Activated CD4-positive, alpha-beta T cell treated with anti-CD3 and anti-CD28 coated beads, Interleukin-2, amount 10 ng/mL, durations not matched to agents 24 days and 14 days (primary cell): Measurements from ENCODE around the gene LCE3D. TPM values are rescaled to one million over a fixed set of nuclear protein-coding genes. Genes with fewer than 3 reads are reported as not detected.
"Not testable (repeated sequence)": the region's sequence is repeated elsewhere in the genome, so short reads cannot be mapped to it uniquely, and the experiment has no call there.

ENCODE experiments used
- DNase-seq: peaks from one replicate; pipeline ENCODE4 v3.0.0; 2022
- H3K27ac Mint-ChIP-seq: one replicate; pipeline ENCODE4 v1.8.0; 2022; ENCODE audit warnings: mild to moderate bottlenecking, mixed read lengths
- H3K27me3 Mint-ChIP-seq: one replicate; pipeline ENCODE4 v1.8.0; 2022; ENCODE audit warnings: mixed read lengths
- H3K36me3 Mint-ChIP-seq: one replicate; pipeline ENCODE4 v1.8.0; 2022; ENCODE audit warnings: low read depth, mild to moderate bottlenecking, mixed read lengths
- H3K4me1 Mint-ChIP-seq: one replicate; pipeline ENCODE4 v1.8.0; 2021; ENCODE audit warnings: mixed read lengths
- H3K4me3 Mint-ChIP-seq: one replicate; pipeline ENCODE4 v1.8.0; 2022; ENCODE audit warnings: mild to moderate bottlenecking, moderate library complexity, mixed read lengths
- H3K9me3 Mint-ChIP-seq: one replicate; pipeline ENCODE4 v1.8.0; 2021; ENCODE audit warnings: mixed read lengths
- intact Hi-C: fragments of 100-400 bp; cut with micrococcal nuclease; formaldehyde crosslinking; loops from one replicate; pipeline ENCODE4 v1.15.1; 2023
- total RNA-seq: library from RNA; stranded (reverse); gene quantifications from 2 replicates; pipeline ENCODE4 v1.2.3, GENCODE V29; 2022

Gene LCE3D
- total RNA-seq = not detected in 2 replicates

- H3K9me3 Mint-ChIP-seq = no peaks in the 10 kb centered on the region
- intact Hi-C loops = no loop called here
- no peak within 1 kb of the TSS for H3K4me3 Mint-ChIP-seq
- DNase-seq = no peak
- no peaks in the 10 kb centered on the region for H3K36me3 Mint-ChIP-seq
- no peak within 1 kb of the TSS for H3K27ac Mint-ChIP-seq
- H3K27me3 Mint-ChIP-seq = no peaks in the 10 kb centered on the region
- peaks cover 2% of the 10 kb centered on the region for H3K4me1 Mint-ChIP-seq
Observed at GRCh38 chr1:152580433-152580832, at the start of gene LCE3D. Gene LCE3D, minus strand, starts transcription at chr1:152580516. Its CDS starts 580 bp downstream, at chr1:152579936.

GRCh38 chr1:152626744-152627143 is 46.4 kb upstream of the LCE3D start:
- H3K9me3 Mint-ChIP-seq = no peaks in the 10 kb centered on the region
- no peak overlapping the region for H3K4me3 Mint-ChIP-seq
- H3K27ac Mint-ChIP-seq = no peak overlapping the region
- H3K4me1 Mint-ChIP-seq = peaks cover 2% of the 10 kb centered on the region
- intact Hi-C loops = no loop called here
- peaks cover 8% of the 10 kb centered on the region for H3K27me3 Mint-ChIP-seq
- peak; percentile 30 for DNase-seq
- no peaks in the 10 kb centered on the region for H3K36me3 Mint-ChIP-seq

GRCh38 chr1:152623203-152623844 is 43.0 kb upstream of the LCE3D start:
- peaks cover 2% of the 10 kb centered on the region for H3K4me1 Mint-ChIP-seq
- peaks cover 4% of the 10 kb centered on the region for H3K9me3 Mint-ChIP-seq
- peaks cover 11% of the 10 kb centered on the region for H3K27me3 Mint-ChIP-seq
- no peak overlapping the region for H3K27ac Mint-ChIP-seq
- DNase-seq = peak; percentile 65
- intact Hi-C loops = no loop called here
- H3K4me3 Mint-ChIP-seq = no peak overlapping the region
- no peaks in the 10 kb centered on the region for H3K36me3 Mint-ChIP-seq

GRCh38 chr1:152622803-152623202 is 42.5 kb upstream of the LCE3D start, which contains the start of gene LCE3A:
Gene LCE3A, minus strand, starts transcription at chr1:152623103. Its CDS starts 0 bp downstream, at chr1:152623103.
- H3K27me3 Mint-ChIP-seq = peaks cover 11% of the 10 kb centered on the region
- intact Hi-C loops = no loop called here
- no peak within 1 kb of the TSS for H3K4me3 Mint-ChIP-seq
- H3K27ac Mint-ChIP-seq = no peak within 1 kb of the TSS
- H3K36me3 Mint-ChIP-seq = no peaks in the 10 kb centered on the region
- peaks cover 4% of the 10 kb centered on the region for H3K9me3 Mint-ChIP-seq
- peak; percentile 48 for DNase-seq
- H3K4me1 Mint-ChIP-seq = peaks cover 2% of the 10 kb centered on the region

- intact Hi-C loops = no loop called here
- DNase-seq = peak; percentile 41
- no peaks in the 10 kb centered on the region for H3K36me3 Mint-ChIP-seq
- H3K4me1 Mint-ChIP-seq = peaks cover 2% of the 10 kb centered on the region
- H3K27me3 Mint-ChIP-seq = peaks cover 11% of the 10 kb centered on the region
- peaks cover 4% of the 10 kb centered on the region for H3K9me3 Mint-ChIP-seq
- no peak overlapping the region for H3K4me3 Mint-ChIP-seq
- no peak overlapping the region for H3K27ac Mint-ChIP-seq
Observed at GRCh38 chr1:152621993-152622392, 41.7 kb upstream of the LCE3D start.

- Mint-ChIP-seq H3K27me3 (no peaks in the 10 kb centered on the region), H3K9me3 (peaks cover under 1% of the 10 kb centered on the region), H3K27ac (no peak within 1 kb of the TSS), H3K36me3 (no peaks in the 10 kb centered on the region), H3K4me3 (no peak within 1 kb of the TSS), H3K4me1 (no peaks in the 10 kb centered on the region)
- no peak for DNase-seq
- intact Hi-C loops = no loop called here
Observed at GRCh38 chr1:152613511-152613910, 33.2 kb upstream of the LCE3D start, which contains the start of gene LCE3B. Gene LCE3B, plus strand, starts transcription at chr1:152613811. Its CDS starts 0 bp downstream, at chr1:152613811.

GRCh38 chr1:152599934-152600333 is 19.6 kb upstream of the LCE3D start, which contains the start of gene LCE3C:
Gene LCE3C, plus strand, starts transcription at chr1:152600234. Its CDS starts 498 bp downstream, at chr1:152600732.
- Mint-ChIP-seq H3K27me3 (no peaks in the 10 kb centered on the region), H3K4me1 (no peaks in the 10 kb centered on the region), H3K4me3 (no peak within 1 kb of the TSS), H3K36me3 (no peaks in the 10 kb centered on the region), H3K27ac (no peak within 1 kb of the TSS), H3K9me3 (no peaks in the 10 kb centered on the region)
- DNase-seq = no peak
- intact Hi-C loops = no loop called here

- Mint-ChIP-seq H3K27me3 (no peaks in the 10 kb centered on the region), H3K4me1 (no peaks in the 10 kb centered on the region), H3K27ac (no peak overlapping the region), H3K9me3 (no peaks in the 10 kb centered on the region), H3K4me3 (no peak overlapping the region), H3K36me3 (no peaks in the 10 kb centered on the region)
- no peak for DNase-seq
- intact Hi-C loops = no loop called here
Observed at GRCh38 chr1:152596986-152597385, 16.7 kb upstream of the LCE3D start.

- Mint-ChIP-seq H3K36me3 (no peaks in the 10 kb centered on the region), H3K4me1 (no peaks in the 10 kb centered on the region), H3K9me3 (no peaks in the 10 kb centered on the region), H3K27me3 (no peaks in the 10 kb centered on the region), H3K4me3 (no peak overlapping the region), H3K27ac (no peak overlapping the region)
- no peak for DNase-seq
- intact Hi-C loops = no loop called here
Observed at GRCh38 chr1:152585586-152585985, 5.3 kb upstream of the LCE3D start.

- intact Hi-C loops = no loop called here
- no peaks in the 10 kb centered on the region for H3K27me3 Mint-ChIP-seq
- H3K9me3 Mint-ChIP-seq = no peaks in the 10 kb centered on the region
- no peak for DNase-seq
- H3K4me3 Mint-ChIP-seq = no peak overlapping the region
- H3K27ac Mint-ChIP-seq = no peak overlapping the region
- H3K4me1 Mint-ChIP-seq = peaks cover 2% of the 10 kb centered on the region
- no peaks in the 10 kb centered on the region for H3K36me3 Mint-ChIP-seq
Observed at GRCh38 chr1:152582647-152583046, 2.3 kb upstream of the LCE3D start.

GRCh38 chr1:152579526-152579925 is 790 bp downstream of the LCE3D start:
- intact Hi-C loops, DNase-seq, H3K27ac Mint-ChIP-seq, H3K4me1 Mint-ChIP-seq, H3K27me3 Mint-ChIP-seq, H3K4me3 Mint-ChIP-seq, H3K9me3 Mint-ChIP-seq, H3K36me3 Mint-ChIP-seq: not testable (repeated sequence)

- Mint-ChIP-seq H3K36me3 (no peaks in the 10 kb centered on the region), H3K27ac (no peak overlapping the region), H3K27me3 (peaks cover 8% of the 10 kb centered on the region), H3K4me1 (peaks cover 2% of the 10 kb centered on the region), H3K4me3 (no peak overlapping the region), H3K9me3 (no peaks in the 10 kb centered on the region)
- intact Hi-C loops = no loop called here
- no peak for DNase-seq
Observed at GRCh38 chr1:152577168-152577567, 3.1 kb downstream of the LCE3D start.

- no peak within 1 kb of the TSS for H3K4me3 Mint-ChIP-seq
- no peak within 1 kb of the TSS for H3K27ac Mint-ChIP-seq
- intact Hi-C loops = no loop called here
- peaks cover 2% of the 10 kb centered on the region for H3K27me3 Mint-ChIP-seq
- no peaks in the 10 kb centered on the region for H3K9me3 Mint-ChIP-seq
- DNase-seq = no peak
- H3K4me1 Mint-ChIP-seq = no peaks in the 10 kb centered on the region
- H3K36me3 Mint-ChIP-seq = no peaks in the 10 kb centered on the region
Observed at GRCh38 chr1:152566681-152567080, 13.6 kb downstream of the LCE3D start, which contains the start of gene LCE3E. Gene LCE3E, minus strand, starts transcription at chr1:152566780. Its CDS starts 572 bp downstream, at chr1:152566208.

- no peak overlapping the region for H3K27ac Mint-ChIP-seq
- intact Hi-C loops = no loop called here
- H3K4me3 Mint-ChIP-seq = no peak overlapping the region
- no peak for DNase-seq
- no peaks in the 10 kb centered on the region for H3K36me3 Mint-ChIP-seq
- no peaks in the 10 kb centered on the region for H3K4me1 Mint-ChIP-seq
- no peaks in the 10 kb centered on the region for H3K27me3 Mint-ChIP-seq
- H3K9me3 Mint-ChIP-seq = no peaks in the 10 kb centered on the region
Observed at GRCh38 chr1:152565535-152566215, 14.6 kb downstream of the LCE3D start.
